ENCODE measurements around the gene LCE7A. TPM values are rescaled to one million over a fixed set of nuclear protein-coding genes. Genes with fewer than 3 reads are reported as not detected.

Gene LCE7A
- polyA plus RNA-seq, 1 donor (not counting 4 experiments of a cell fraction or from before 2014, with no cell fraction given) = not detected

DNA sequence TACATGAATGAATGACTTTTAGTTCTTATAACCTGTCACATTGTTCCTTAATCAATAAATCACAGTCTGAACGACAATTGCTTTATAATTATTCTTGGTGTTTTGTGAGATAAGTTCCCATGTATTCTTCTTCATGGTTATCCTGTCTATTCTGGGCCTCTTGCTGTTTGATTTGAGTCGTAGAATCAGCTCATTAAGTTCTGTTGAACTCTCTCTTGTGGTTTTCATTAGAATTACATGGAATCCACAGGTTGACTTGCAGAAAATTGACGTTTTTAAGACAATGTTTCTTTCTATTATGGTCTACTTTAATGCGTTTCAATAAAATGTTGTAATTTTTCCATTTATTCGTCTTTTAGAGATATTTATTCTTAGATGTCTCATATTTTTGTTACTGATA is 36.5 kb upstream of the LCE7A start:
- no peaks in the 10 kb centered on the region for H3K79me2 ChIP-seq (ENCODE audit: control insufficient read depth, insufficient read depth, low read length)
- no peaks in the 10 kb centered on the region for H3K9me3 ChIP-seq (ENCODE audit: control insufficient read depth, low read depth, low read length)
- no peak overlapping the region for H3K4me2 ChIP-seq (ENCODE audit: control insufficient read depth, extremely low read depth, insufficient read depth, low read depth, low read length)
- DNase-seq (ENCODE audit: low read depth, low spot score) (no peak), FAIRE-seq (no peak)
- H2AFZ ChIP-seq (ENCODE audit: control insufficient read depth, low read length) = no peak overlapping the region
- no peaks in the 10 kb centered on the region for H3K9me1 ChIP-seq (ENCODE audit: control insufficient read depth, extremely low read depth, insufficient read depth, low read length)
- H3K36me3 ChIP-seq (ENCODE audit: control insufficient read depth in 2 of 2, extremely low read depth in 1 of 2, insufficient read depth in 2 of 2, low read length in 2 of 2) = no peaks in the 10 kb centered on the region
- no peaks in the 10 kb centered on the region for H4K20me1 ChIP-seq (ENCODE audit: control insufficient read depth, extremely low read depth, insufficient read depth, low read length)
- TF ChIP-seq CTCF (optimal IDR thresholded peaks at IDR 0.05 in 1 of 3, IDR thresholded peaks at IDR 0.05 in 1 of 3, conservative IDR thresholded peaks at IDR 0.05 in 1 of 3; ENCODE audit: extremely low read depth in 1 of 3, insufficient read depth in 2 of 3, low read length in 3 of 3) (no peak), EZH2 (IDR thresholded peaks at IDR 0.05; ENCODE audit: low read length) (no peak)
- H3K4me3 ChIP-seq (ENCODE audit: control insufficient read depth in 2 of 3, extremely low read depth in 1 of 3, insufficient read depth in 2 of 3, low read depth in 1 of 3, low read length in 3 of 3) = no peak overlapping the region
- H3K4me1 ChIP-seq (ENCODE audit: control insufficient read depth, extremely low read depth, insufficient read depth, low read length) = no peaks in the 10 kb centered on the region
- dilution Hi-C loops (cut with MboI; ENCODE audit: extremely low pct_ligation_motif_present, low sequenced_read_pairs) = no loop called here
- no peak overlapping the region for H3K27ac ChIP-seq (ENCODE audit: control insufficient read depth, insufficient read depth, low read length)
- no peak overlapping the region for H3K9ac ChIP-seq (ENCODE audit: control insufficient read depth, extremely low read depth, insufficient read depth, low read length)
- no peaks in the 10 kb centered on the region for H3K27me3 ChIP-seq (ENCODE audit: control insufficient read depth, extremely low read depth, insufficient read depth, low read length)

DNA sequence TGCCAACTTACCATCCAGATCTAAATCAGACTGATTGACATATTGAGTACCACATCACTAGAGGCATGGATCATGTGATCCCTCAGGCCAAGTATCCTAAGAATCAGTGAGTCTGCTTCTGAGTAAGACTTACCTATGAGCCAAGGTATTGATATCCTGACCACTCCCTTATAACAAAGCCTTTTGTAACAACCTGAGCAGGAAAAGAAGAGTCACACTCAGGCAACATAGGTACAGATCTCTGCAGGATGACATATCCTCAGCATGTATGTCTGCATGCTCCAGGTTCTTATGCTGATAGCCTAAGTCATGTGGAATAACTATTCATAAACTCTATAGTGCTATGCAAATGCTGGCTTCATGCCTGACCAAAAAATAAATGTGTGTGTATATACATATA is 34.8 kb upstream of the LCE7A start:
- Histone ChIP-seq H3K27me3 (ENCODE audit: control insufficient read depth, extremely low read depth, insufficient read depth, low read length) (no peaks in the 10 kb centered on the region), H3K4me2 (ENCODE audit: control insufficient read depth, extremely low read depth, insufficient read depth, low read depth, low read length) (no peak overlapping the region), H2AFZ (ENCODE audit: control insufficient read depth, low read length) (no peak overlapping the region), H4K20me1 (ENCODE audit: control insufficient read depth, extremely low read depth, insufficient read depth, low read length) (no peaks in the 10 kb centered on the region), H3K36me3 (ENCODE audit: control insufficient read depth in 2 of 2, extremely low read depth in 1 of 2, insufficient read depth in 2 of 2, low read length in 2 of 2) (no peaks in the 10 kb centered on the region), H3K9ac (ENCODE audit: control insufficient read depth, extremely low read depth, insufficient read depth, low read length) (no peak overlapping the region), H3K27ac (ENCODE audit: control insufficient read depth, insufficient read depth, low read length) (no peak overlapping the region), H3K9me1 (ENCODE audit: control insufficient read depth, extremely low read depth, insufficient read depth, low read length) (no peaks in the 10 kb centered on the region), H3K4me1 (ENCODE audit: control insufficient read depth, extremely low read depth, insufficient read depth, low read length) (no peaks in the 10 kb centered on the region), H3K79me2 (ENCODE audit: control insufficient read depth, insufficient read depth, low read length) (no peaks in the 10 kb centered on the region), H3K4me3 (ENCODE audit: control insufficient read depth in 2 of 3, extremely low read depth in 1 of 3, insufficient read depth in 2 of 3, low read depth in 1 of 3, low read length in 3 of 3) (no peak overlapping the region), H3K9me3 (ENCODE audit: control insufficient read depth, low read depth, low read length) (no peaks in the 10 kb centered on the region)
- TF ChIP-seq EZH2 (IDR thresholded peaks at IDR 0.05; ENCODE audit: low read length) (no peak), CTCF (optimal IDR thresholded peaks at IDR 0.05 in 1 of 3, IDR thresholded peaks at IDR 0.05 in 1 of 3, conservative IDR thresholded peaks at IDR 0.05 in 1 of 3; ENCODE audit: extremely low read depth in 1 of 3, insufficient read depth in 2 of 3, low read length in 3 of 3) (no peak)
- dilution Hi-C loops (cut with MboI; ENCODE audit: extremely low pct_ligation_motif_present, low sequenced_read_pairs) = no loop called here
- no peak for DNase-seq (ENCODE audit: low read depth, low spot score)
- peak; percentile 73 for FAIRE-seq
